GM12878 (cell line): ENCODE data around the gene RALGPS1. TPM values are rescaled to one million over a fixed set of nuclear protein-coding genes. Genes with fewer than 3 reads are reported as not detected.

Experiments
- BHLHE40 ChIP-seq, 2 experiments: fragments of 450-650 bp in 1 of 2; IDR thresholded peaks; 2 replicates each; pipeline ENCODE4 v1.6.1; 2011 to 2017; ENCODE audit warnings: low read depth in 2 of 2, borderline replicate concordance in 1 of 2, improper control_type of control experiment in 1 of 2, low read length in 1 of 2, mild to moderate bottlenecking in 1 of 2
- CHD2 ChIP-seq: IDR thresholded peaks from 2 replicates; pipeline ENCODE4 v1.6.1; 2011; ENCODE audit warnings: low read depth, low read length, improper control_type of control experiment, borderline replicate concordance
- DPF2 ChIP-seq: fragments of 450-650 bp; IDR thresholded peaks from 2 replicates; pipeline ENCODE4 v1.6.1; 2017; ENCODE audit warnings: mild to moderate bottlenecking
- EED ChIP-seq: sonication (generic); IDR thresholded peaks from 2 replicates; pipeline ENCODE4 v1.6.1; 2016; ENCODE audit warnings: antibody characterized with exemption, low read depth
- GATAD2B ChIP-seq: fragments of 450-650 bp; conservative IDR thresholded peaks from 2 replicates; pipeline ENCODE4 v1.6.1; 2017; ENCODE audit warnings: low read depth, mild to moderate bottlenecking, moderate library complexity
- HDGF ChIP-seq: fragments of 450-650 bp; IDR thresholded peaks from 2 replicates; pipeline ENCODE4 v1.6.1; 2016; ENCODE audit warnings: antibody characterized with exemption
- IRF4 ChIP-seq: IDR thresholded peaks from 2 replicates; pipeline ENCODE4 v1.6.1; 2011; ENCODE audit warnings: low read depth, low read length
- KLF5 ChIP-seq: fragments of 450-650 bp; IDR thresholded peaks from 2 replicates; pipeline ENCODE4 v1.6.1; 2014; ENCODE audit warnings: mild to moderate bottlenecking; ENCODE audit not compliant: partially characterized antibody
- NFYB ChIP-seq: IDR thresholded peaks from 2 replicates; pipeline ENCODE4 v1.6.1; 2011; ENCODE audit warnings: low read depth, mild to moderate bottlenecking, low read length, improper control_type of control experiment, moderate library complexity; ENCODE audit not compliant: insufficient read depth
- NR2C1 ChIP-seq: fragments of 450-650 bp; IDR thresholded peaks from 2 replicates; pipeline ENCODE4 v1.6.1; 2017; ENCODE audit warnings: antibody characterized with exemption, mild to moderate bottlenecking, moderate library complexity
- NRF1 ChIP-seq: conservative IDR thresholded peaks from 2 replicates; pipeline ENCODE4 v1.6.1; 2011; ENCODE audit warnings: mild to moderate bottlenecking, low read depth, low read length, improper control_type of control experiment
- RAD51 ChIP-seq: fragments of 450-650 bp; IDR thresholded peaks from 2 replicates; pipeline ENCODE4 v1.6.1; 2016; ENCODE audit warnings: moderate library complexity, mild to moderate bottlenecking, inconsistent platforms
- SMC3 ChIP-seq: IDR thresholded peaks from 2 replicates; pipeline ENCODE4 v1.6.1; 2011; ENCODE audit warnings: low read length, improper control_type of control experiment, borderline replicate concordance
- STAT3 ChIP-seq: IDR thresholded peaks from 2 replicates; pipeline ENCODE4 v1.6.1; 2011; ENCODE audit warnings: low read depth, low read length, improper control_type of control experiment
- SUZ12 ChIP-seq: fragments of 200-600 bp; sonication (generic); IDR thresholded peaks from one replicate; pipeline ENCODE4 v1.6.1; 2018; ENCODE audit warnings: antibody characterized with exemption, mild to moderate bottlenecking; ENCODE audit not compliant: unreplicated experiment
- TCF12 ChIP-seq: IDR thresholded peaks from 2 replicates; pipeline ENCODE4 v1.6.1; 2011; ENCODE audit warnings: low read depth, mild to moderate bottlenecking, low read length
- YBX1 ChIP-seq: fragments of 450-650 bp; IDR thresholded peaks from 2 replicates; pipeline ENCODE4 v1.6.1; 2016; ENCODE audit warnings: antibody characterized with exemption
- ZNF207 ChIP-seq: fragments of 450-650 bp; IDR thresholded peaks from 2 replicates; pipeline ENCODE4 v1.6.1; 2014; ENCODE audit warnings: antibody characterized with exemption, mild to moderate bottlenecking, borderline replicate concordance
- polyA plus RNA-seq, 11 experiments: library from polyadenylated mRNA; depleted of rRNA in 4 of 11; unstranded in 6 of 11; stranded (reverse) in 5 of 11; fragments of >200 nt; fragmentation: Nextera tagmentation in 4 of 11; fragmentation: Illumina TruSeq in 1 of 11; extraction: Ambion mirVana in 4 of 11; extraction: Trizol in 1 of 11; gene quantifications; 1 replicate in 1 of 11; 2 replicates in 10 of 11; pipeline versions ENCODE4 v1.2.1 to v1.2.3, GENCODE V29; 2011 to 2016; ENCODE audit warnings: inconsistent platforms in 2 of 11, missing spikeins in 2 of 11, low read depth in 1 of 11
- total RNA-seq, 4 experiments: library from RNA; depleted of rRNA in 3 of 4; stranded (reverse); fragments of >200 nt in 3 of 4; fragmentation: Illumina TruSeq in 1 of 4; extraction: Trizol in 1 of 4; gene quantifications; 2 replicates each; pipeline versions ENCODE4 v1.2.1 to v1.2.3, GENCODE V29; 2013 to 2021
- TF ChIP-seq, protein P1 (sequence below): IDR thresholded peaks from 2 replicates; pipeline ENCODE4 v1.6.1; 2011; ENCODE audit warnings: borderline replicate concordance, low read depth, mild to moderate bottlenecking, moderate library complexity, low read length; ENCODE audit not compliant: insufficient read depth, poor library complexity, severe bottlenecking
- TF ChIP-seq, protein P2 (sequence below): fragments of 450-650 bp; IDR thresholded peaks from 2 replicates; pipeline ENCODE4 v1.6.1; 2014; ENCODE audit warnings: mild to moderate bottlenecking
- TF ChIP-seq, protein P3 (sequence below): fragments of 450-650 bp; IDR thresholded peaks from 2 replicates; pipeline ENCODE4 v1.6.1; 2017; ENCODE audit warnings: mild to moderate bottlenecking, low read depth, inconsistent platforms; ENCODE audit not compliant: poor library complexity, severe bottlenecking
- TF ChIP-seq, protein P4 (sequence below): fragments of 450-650 bp; IDR thresholded peaks from 2 replicates; pipeline ENCODE4 v1.6.1; 2016; ENCODE audit warnings: mild to moderate bottlenecking

RALGPS1 gene
- total and polyA plus RNA-seq, 10 of the 15 experiments (the other 5 are each of a cell fraction or from before 2014, with no cell fraction given): 0.13 to 5.6 (median 2.7) TPM

DNA sequence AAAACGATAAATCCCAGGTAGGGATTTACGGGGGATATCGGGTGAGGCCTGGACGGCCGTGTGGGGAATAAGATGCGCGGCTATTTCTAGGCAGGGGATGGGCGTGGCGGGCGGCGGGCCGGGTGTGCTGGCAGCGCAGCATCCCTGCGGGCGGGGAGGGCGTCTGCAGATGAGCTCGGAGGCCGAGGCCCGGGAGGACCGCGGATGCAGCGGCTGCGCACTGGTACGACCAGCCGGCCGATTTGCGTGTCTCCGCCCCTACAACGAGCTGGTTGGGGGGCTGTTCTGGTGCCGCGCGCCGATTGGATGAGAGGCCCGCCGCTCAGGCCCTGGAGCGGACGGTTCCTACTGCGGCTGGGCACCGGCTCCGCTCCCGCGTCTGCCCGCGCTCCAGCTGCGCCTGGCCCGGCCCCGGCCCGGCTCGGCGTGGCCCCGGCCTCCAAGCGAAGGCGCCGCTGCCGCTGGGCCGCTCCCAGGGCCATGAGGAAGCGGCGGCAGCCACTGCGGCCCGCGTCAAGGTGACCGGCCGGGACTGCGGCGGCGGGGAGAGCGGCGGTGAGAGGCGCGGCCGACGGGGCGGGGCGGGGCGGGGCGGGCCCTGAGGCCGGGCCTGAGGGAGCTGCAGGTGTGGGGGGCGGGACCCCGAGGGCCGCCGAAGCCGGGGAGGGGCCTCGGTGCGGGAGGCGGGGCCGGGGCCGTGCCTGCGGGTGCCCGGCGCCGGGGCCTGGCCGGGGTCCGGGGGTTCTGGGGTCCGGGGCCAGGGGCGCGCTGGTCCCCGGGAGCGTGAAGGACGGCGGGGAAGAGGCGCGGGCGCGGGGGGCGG lies at the start of gene RALGPS1 (continued):
- TF ChIP-seq, protein P1, sequence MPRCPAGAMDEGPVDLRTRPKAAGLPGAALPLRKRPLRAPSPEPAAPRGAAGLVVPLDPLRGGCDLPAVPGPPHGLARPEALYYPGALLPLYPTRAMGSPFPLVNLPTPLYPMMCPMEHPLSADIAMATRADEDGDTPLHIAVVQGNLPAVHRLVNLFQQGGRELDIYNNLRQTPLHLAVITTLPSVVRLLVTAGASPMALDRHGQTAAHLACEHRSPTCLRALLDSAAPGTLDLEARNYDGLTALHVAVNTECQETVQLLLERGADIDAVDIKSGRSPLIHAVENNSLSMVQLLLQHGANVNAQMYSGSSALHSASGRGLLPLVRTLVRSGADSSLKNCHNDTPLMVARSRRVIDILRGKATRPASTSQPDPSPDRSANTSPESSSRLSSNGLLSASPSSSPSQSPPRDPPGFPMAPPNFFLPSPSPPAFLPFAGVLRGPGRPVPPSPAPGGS: no peak
- TF ChIP-seq HDGF (peak; percentile 47; the same call in 1 of the 2 replicates), KLF5 (peak; percentile 36), EED (no peak), IRF4 (no peak), RAD51 (no peak), NFYB (peak; percentile 89), TCF12 (0 out of 2 replicates have a peak, but pooled peaks have one; percentile 3), SUZ12 (no peak), NR2C1 (0 out of 2 replicates have a peak, but pooled peaks have one; percentile 21), GATAD2B (peak; percentile 92), STAT3 (no peak), ZNF207 (0 out of 2 replicates have a peak, but pooled peaks have one; percentile 27), SMC3 (no peak), CHD2 (peak; percentile 90), NRF1 (peak; percentile 54), BHLHE40 (IDR thresholded peaks at IDR 0.05; ENCODE audit: borderline replicate concordance in 1 of 2, low read depth in 2 of 2, low read length in 1 of 2) (peak in 1 of 2 experiments; percentile 67; a peak in 2 of 4 replicates), YBX1 (no peak), DPF2 (peak; percentile 100)
- TF ChIP-seq, protein P2, sequence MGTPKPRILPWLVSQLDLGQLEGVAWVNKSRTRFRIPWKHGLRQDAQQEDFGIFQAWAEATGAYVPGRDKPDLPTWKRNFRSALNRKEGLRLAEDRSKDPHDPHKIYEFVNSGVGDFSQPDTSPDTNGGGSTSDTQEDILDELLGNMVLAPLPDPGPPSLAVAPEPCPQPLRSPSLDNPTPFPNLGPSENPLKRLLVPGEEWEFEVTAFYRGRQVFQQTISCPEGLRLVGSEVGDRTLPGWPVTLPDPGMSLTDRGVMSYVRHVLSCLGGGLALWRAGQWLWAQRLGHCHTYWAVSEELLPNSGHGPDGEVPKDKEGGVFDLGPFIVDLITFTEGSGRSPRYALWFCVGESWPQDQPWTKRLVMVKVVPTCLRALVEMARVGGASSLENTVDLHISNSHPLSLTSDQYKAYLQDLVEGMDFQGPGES: peak; percentile 79
- TF ChIP-seq, protein P3, sequence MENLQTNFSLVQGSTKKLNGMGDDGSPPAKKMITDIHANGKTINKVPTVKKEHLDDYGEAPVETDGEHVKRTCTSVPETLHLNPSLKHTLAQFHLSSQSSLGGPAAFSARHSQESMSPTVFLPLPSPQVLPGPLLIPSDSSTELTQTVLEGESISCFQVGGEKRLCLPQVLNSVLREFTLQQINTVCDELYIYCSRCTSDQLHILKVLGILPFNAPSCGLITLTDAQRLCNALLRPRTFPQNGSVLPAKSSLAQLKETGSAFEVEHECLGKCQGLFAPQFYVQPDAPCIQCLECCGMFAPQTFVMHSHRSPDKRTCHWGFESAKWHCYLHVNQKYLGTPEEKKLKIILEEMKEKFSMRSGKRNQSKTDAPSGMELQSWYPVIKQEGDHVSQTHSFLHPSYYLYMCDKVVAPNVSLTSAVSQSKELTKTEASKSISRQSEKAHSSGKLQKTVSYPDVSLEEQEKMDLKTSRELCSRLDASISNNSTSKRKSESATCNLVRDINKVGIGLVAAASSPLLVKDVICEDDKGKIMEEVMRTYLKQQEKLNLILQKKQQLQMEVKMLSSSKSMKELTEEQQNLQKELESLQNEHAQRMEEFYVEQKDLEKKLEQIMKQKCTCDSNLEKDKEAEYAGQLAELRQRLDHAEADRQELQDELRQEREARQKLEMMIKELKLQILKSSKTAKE: no peak
- TF ChIP-seq, protein P4, sequence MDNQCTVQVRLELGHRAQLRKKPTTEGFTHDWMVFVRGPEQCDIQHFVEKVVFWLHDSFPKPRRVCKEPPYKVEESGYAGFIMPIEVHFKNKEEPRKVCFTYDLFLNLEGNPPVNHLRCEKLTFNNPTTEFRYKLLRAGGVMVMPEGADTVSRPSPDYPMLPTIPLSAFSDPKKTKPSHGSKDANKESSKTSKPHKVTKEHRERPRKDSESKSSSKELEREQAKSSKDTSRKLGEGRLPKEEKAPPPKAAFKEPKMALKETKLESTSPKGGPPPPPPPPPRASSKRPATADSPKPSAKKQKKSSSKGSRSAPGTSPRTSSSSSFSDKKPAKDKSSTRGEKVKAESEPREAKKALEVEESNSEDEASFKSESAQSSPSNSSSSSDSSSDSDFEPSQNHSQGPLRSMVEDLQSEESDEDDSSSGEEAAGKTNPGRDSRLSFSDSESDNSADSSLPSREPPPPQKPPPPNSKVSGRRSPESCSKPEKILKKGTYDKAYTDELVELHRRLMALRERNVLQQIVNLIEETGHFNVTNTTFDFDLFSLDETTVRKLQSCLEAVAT: no peak
